HG02852 (cell line): ENCODE results near the gene STX8.
"Not testable (repeated sequence)": the region's sequence is repeated elsewhere in the genome, so short reads cannot be mapped to it uniquely, and the experiment has no call there.

ENCODE experiments used
- ATAC-seq: cut with Tn5 transposase; IDR thresholded peaks from one replicate; pipeline ENCODE4 v1.9.1; 2021; ENCODE audit warnings: mild to moderate bottlenecking, moderate library complexity; ENCODE audit not compliant: unreplicated experiment

STX8 gene

DNA sequence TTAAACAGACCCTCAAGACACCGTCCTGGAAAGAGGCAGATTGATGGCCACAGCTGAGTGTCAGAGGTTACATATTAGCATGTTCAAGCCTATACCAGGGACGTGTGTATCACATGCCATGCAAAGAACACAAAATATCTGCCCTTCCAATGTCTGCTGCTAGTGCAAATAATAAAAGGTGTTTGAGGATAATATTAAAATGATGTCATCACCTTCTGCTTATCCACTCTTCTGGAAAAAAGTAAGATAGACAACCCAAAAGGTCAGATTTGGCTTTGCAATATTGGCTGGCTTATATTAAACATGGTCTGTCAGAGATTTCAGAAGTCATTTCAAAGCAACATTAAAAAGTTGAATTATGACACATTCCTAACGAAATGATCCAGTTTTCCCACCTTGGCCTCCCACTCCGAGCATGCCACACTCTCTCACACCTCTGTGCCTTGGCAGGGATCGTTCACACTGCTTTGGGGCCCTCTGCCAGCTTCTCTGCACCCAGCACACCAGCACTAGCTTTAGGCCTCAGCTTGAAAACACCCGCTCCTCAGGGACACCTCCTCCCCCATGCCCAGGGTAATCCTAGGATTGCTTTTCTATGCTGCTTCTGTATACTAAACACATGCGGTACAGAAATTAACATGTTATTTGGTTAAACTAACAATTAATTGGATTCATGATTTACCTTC, 306.1 kb downstream of the STX8 start:
- ATAC-seq: no peak

DNA sequence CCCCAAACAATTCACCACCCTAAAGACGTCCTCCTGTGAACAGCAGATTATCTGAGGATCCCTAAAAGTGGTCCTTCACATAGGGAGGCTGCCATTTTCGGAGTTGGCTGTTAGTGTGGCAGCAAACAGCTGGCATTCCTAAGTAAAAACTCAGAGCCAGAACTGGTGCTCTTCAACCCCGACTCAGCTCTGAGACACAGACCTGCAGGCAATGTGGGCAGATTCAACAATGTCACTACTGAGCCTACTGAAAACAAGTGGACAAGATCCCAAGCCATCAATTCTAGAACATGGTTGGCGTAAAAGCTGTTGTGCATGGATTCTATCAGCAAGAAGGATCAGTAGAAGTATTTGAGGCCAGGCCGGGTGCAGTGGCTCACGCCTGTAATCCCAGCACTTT, 307.1 kb downstream of the STX8 start:
- ATAC-seq: no peak

DNA sequence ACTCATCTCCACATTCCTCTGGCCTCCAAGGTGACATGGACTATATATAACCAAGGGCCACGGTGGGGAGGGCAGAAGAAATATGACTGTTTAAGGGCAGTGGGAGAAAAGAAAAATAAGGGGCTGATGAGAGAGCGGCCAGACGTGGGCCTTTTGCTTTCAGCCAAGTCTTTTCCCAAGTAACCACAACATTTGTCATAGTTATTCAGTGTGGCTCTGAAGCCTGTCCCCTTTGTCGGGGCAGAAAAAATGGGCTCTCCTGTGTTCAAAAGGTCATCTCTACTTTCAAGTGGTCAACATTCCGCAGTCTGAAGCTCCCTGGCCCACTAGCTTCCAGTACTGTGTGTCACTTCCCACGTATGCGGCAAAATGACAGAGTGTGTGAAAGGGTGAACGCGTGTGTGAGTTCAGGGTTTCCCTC, 308.9 kb downstream of the STX8 start:
- no peak for ATAC-seq

DNA sequence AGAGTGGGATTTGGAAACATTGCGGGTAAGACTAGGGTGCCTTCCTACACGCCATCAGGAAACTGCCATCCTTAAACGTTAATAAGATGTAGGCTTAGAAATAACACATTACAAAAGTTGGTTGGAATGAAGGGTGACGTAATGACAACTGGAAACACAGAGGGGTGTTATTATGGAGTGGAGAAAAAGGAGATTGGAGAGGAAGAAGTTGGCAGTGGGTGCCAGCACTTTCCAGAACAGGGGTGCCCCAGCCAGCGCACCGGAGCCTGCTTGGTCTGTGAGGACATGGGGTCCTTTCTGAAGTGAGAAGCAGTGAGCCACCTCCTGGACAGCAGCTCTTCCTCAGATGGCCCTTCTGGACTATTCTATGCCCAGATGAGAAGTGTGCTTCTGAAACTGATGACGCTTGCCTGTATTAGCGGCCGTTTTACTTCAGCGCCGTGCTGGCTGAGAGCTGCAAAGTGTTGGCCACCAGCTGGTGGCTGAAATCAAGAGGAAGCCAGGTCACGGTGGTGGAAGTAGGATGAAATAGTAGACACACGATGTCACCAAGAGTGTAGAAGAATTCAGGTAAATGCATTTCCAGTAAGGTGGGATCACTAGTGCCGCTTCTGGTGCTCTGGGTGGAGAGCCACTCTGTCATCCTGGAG, 309.5 kb downstream of the STX8 start:
- no peak for ATAC-seq

DNA sequence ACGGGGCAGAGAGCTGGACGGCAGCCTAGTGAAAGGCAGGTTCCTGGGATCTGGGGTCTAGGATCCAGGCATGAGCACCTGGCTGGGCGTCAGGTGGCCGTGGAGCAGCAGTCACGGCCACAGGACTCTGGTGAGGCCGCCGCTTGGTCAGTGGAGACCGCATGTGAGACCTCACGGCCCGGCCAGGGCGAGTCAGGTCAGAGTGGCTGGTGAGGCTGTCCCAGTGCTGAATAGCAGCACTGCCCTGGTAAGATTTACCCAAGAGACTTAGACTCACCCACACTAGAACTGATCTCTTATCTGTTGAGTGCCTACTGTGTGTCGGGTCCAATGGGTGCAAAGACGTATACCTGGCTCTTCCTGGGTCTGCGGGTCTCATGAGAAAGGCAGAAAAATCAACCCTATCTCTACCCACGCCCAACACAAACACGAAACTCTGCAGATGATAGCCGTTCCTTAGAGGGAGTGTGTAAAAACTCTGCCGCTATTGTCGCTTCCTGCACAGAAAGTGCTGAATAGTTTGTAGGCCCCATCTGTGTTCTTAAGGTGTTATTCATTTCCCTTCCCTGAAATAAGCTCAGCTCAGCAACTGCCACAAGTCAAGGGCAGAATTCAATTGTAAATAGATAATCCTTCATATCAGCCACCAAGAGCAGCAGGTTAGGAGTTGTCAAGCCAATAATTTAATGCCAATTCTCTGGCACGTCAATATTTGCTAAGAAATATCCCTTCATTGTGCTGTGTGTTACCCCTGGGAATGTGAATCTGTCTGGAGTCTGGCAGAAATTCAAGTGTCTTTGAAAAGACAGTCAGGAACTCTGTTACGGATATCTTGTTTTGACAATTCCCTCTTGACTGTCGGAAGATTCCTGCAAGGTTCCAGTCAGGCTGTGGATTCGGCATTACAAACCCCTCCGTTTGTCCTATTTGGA, 314.3 kb downstream of the STX8 start:
- no peak for ATAC-seq

DNA sequence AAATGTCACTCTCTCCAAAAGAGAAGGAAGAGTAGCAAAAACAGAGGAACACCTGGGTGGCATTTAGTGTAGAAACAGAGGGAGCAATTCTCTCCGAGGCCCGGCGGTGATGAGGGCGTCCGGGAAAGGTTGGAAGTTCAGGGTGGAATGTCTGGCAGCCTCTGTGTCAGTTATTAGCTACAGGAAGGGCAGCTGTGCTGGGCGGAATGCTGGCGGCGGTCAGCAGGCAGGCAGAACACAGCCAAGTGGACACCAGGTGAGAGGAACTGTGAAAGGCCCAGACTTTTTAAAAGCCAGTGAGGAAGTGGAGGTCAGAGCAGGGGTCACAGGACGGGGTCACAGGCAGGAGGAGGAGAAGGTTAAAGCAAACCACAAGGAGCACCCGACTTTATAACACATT, 316.2 kb downstream of the STX8 start:
- ATAC-seq: no peak

DNA sequence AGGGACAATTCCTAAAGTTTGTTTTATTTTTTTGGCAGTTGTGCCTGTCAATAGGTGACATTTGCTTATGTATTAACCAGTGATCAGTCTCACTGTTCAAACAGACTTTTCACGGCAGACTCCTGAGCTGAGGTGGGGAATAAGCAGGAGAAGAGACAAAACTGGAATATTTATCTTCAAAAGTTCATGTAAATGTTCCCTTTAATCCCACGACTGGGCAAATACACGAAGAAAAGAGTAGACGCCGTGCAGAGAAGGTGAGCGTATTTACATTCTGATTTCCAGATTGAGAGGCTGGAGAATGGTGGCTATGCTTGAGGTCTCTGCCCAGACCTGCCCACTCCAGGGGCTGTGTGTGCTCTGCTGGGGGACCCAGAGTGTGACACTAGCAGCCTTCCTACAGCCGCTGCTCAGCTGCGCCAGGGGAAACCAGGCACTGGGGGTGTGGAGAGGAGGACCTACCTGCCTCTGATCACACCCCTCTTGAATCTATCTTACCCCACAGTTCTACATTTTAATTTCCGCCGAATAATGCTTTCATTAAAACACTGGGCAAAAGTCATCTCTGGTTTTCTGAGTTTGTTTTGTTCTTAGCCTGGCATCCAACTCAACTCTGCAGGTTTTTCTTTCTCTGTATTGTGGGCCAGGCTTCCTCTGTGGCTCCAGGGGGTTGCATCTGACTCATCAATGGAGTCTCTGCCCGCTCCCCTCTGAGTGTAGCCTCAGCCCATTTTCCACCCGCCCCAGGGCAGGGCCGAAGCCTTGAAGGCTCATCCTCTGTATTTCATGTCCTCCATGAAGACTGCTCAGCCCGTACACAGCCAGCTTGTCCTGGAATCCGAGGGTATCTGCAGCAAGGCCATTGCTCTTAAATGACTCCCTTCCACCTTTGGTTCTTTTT, 317.3 kb downstream of the STX8 start:
- ATAC-seq: no peak

DNA sequence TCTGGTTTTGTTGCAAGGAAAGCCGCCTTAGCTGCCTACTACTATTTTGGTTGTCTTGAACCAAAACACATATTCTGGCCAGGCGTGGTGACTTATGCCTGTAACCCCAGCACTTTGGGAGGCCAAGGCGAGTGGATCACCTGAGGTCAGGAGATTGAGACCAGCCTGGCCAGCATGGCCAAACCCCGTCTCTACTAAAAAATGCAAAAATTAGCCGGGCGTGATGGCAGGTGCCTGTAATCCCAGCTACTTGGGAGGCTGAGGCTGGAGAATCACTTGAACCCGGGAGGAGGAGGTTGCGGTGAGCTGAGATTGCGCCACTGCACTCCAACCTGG, 318.0 kb downstream of the STX8 start:
- ATAC-seq: not testable (repeated sequence)

DNA sequence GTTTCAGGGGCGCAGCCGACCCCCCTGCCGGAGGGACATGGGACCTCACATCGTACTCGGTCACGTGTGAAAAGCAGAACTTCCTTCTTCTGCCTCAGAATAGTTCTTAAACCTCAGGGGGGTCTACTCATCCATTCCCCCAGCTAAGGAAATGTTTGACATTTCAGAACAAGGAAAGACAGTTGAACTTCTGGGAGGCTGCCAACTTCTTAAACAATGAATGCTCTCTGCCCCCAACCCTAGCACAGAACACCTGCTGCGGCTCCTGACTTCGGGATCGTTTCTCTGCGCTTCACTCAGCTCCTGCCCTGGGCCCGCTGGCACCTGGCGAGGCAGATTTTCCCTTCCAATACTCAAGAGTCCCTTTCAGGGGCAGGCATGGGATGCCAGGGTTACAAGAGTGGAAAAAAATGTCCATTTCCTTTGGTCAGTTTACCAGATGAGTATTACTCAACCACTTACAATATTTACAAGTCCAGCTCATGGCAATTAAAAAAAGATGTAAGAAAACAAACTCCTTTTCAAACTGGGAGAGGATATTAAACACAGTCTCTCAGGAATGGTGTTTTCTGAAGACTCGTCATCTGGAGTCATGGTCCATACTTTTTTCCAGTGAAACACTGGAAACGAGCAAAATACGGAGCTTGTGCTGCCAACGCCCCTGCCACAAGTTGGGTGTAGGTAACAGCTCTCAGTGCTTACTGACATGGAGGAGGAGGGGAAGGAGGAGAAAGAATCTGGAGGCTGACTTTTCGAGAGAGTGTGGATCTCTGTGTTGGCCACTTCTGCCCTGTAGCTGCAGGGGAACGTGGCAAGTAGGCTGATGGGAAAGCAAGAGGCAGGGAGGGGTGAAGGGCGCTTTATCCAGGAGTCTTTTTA, 318.6 kb downstream of the STX8 start:
- ATAC-seq: no peak

DNA sequence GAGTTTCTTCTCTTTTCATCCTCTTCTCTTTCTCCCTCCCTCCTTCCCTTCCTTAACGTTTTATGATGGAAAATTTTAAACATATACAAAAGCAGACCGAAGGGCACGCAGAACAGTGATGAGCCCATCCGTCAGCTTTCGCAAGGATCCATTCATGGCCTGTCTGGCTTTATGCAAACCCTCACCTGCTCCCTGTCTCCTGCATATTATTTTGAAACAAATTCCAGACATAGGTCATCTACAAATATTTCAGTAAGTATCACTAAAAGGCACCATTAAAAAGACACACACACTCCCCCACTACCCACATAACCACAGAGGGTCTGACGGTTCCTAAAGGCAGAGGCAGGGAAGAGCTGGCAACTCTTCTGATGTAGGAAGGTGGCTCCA, 319.3 kb downstream of the STX8 start:
- no peak for ATAC-seq

DNA sequence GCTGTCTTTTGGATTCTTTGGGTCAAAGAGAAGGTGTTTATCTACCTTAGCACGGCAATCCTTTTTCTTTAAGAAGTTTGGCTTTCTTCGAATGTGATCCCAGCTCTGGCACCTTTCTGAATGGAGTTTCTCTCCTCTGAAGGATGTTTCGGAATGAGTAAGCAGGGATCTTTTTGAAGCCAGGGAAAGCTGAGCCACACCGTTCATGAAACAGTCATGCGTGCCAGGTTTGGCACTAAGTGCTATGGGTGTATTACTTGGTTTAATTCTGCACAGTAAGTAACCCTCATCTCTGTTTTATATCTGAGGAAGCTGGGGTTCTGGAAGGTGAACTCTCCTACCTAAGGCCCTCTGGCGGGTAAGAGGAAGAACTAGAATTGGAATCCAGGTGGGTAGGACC, 319.8 kb downstream of the STX8 start:
- no peak for ATAC-seq

DNA sequence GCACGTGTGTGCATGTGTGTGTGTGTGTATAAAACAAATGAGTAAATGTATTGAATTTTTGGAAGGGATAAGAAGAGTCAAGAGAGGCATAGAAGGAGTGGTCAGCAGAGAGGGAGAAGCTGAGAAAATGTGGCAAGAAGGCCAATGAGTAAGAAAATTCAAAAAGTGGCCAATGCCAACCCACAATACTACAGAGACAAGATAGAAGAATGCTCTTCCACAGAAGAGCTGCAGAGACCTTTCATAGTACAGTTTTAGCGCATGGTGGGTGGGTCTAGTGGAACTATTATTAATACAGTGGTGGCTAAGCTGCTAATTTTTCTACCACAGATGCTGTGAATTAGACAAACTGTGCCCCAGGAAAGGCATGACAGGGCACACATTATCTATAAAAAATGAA, 320.8 kb downstream of the STX8 start:
- ATAC-seq: no peak

DNA sequence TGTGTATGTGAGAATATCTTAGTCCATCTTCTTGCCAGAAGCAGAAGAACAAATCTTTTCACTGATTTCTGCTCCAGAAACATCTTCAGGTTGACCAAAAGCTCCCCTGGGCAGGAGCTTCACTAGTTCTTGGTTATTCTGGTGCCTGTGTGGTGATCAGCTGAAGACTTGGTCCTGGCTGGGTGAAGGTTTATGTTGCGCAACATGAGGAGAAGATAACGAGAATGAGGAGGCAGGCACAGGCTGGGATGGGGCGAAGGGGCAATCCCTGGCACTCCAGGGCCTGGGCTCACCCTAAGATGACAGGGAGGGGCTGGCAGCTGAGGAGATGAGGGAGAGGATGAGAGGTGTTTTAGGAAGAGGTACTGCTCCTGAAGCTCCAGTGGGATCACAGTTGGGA, 322.3 kb downstream of the STX8 start:
- no peak for ATAC-seq

DNA sequence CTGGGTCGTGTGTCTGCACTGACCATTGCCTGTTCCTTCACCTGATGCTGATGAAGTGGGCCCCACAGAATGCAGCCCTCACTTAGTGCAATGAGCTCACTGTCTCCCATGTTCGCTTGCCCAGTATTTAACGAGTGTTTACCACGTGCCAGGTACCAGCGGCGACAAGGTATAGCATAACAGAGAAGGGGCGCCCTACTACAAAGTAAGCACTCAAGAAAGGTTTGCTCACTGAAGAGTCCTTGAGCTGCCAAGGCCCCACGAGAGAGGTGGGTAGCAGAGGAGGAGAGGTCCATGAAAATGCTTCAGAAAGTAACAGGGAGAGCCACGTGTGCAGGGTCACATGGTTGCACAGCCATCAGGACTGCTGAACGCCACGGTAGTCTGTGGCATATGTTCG, 324.3 kb downstream of the STX8 start:
- no peak for ATAC-seq

DNA sequence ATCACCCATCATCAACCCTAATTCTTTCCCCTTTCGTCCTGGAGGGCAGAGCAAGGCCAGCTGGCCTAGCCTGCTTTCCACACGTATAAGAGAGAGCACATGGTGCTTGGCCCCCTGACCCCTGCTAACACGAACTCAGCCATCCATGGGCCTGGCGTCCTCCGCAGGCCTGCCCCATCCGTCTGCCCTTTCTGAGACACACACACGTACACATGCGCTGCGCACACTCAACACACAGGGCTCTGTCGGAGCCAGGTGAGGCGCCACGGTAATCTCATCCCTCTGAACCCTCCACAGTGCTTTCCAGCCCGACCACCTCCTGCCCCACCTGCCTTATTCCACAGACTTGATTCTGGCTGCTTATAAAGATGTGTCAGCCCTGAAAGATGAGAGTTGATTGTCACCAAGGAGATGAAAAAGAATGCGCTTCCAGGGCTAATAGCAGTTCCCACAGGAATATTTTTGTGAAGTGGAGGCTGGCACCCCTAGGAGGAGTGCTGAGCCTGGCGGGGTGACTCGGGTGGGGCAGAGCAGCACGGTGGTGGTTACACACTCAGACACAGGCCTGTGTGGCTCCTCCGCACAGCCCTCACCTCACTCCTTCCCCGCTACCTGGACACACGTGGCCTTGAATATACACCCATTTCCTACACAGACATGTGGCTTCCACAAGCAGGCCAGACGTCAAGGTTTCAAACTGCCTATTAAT, 326.2 kb downstream of the STX8 start:
- ATAC-seq: no peak

DNA sequence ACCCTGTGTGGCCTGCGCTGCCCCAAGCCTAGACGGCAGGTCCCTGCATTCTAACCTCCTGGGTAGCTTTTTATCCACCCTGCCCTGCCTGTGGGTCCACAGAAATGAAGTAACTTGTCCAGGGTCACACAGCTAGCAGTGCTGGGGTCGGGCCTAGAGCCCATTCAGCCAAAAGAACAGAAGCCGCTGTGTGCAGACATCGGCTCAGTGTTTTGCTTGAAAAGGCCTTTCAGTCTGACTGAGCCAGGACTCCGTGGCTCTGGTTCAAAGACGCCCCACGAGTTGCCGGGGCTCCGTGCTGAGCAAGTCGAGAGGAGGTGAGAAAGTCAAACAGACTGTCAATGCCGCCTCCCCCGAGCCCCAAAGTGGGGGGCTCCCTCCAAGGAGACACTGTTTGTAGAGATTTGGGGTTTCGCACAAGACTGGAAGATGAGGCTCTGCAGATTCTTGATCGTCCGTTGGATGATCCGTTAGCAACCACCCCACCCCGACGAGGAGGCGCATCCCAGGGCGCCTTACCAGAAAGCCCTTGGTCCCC, 328.1 kb downstream of the STX8 start:
- ATAC-seq: no peak

DNA sequence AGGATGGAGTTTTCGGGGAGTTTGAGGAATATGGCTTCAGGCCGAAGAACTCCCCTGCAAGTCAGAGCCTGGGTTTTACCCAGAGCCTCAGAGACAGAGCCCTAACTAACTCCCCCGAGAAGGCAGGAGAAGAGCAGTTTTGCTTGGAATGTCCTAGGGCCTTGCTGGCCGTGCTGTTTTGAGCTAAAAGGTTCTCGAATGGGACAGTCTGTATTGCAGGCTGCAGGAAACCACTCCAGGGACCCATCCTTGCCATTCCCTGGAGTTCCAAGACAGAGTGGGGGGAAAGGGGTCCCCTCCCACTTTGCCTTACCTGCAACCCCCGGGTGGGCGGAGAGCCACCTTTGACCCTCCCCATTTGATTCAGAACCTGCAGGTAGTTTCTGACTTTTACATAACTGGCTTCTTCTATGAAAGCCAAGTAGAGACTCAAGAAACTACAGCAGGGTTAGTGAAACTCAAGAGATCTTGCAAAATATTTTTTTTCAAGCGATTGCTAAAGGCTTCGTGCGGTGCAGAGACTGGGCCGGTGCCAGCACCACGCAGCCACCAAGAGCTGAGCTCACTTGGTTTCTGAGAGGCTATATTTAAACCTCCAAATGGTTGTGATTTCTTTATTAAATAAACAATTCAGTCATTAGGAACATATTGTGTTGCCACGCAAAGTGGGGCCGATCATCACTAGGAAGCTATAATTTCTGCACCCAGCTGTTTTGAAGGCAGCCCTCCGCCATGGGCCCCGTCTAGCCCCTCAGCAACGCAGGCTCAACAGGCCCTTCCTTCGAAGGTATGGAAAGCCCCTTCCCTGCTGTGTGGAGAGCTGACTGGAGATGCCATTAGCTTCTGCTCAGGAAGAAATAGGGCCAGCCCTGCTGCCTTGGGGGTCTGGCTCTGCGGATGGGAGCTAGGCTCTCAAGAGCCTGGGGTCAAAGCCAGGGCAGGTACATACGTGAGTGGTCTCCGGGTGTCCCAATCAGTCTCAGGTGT, 331.3 kb downstream of the STX8 start:
- ATAC-seq: no peak

DNA sequence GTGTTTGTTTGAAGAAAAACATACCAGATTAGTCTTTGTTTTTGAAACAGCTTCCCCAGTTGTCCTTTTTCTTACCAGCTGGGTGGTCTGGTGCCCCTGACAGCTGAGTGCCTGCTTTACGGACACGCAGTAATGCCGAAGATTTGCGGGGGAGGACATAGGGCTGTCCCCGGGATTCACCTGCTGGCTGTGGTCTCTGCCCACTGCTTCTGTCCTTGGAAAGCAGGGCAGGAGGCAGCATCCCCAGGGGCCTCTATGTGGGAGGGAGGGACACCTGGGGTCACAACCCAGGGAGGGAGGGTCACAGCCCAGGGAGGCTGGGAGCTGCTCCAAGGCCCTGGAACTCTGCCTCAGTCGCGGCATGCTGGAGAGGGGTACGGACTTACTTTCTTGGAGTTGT, 332.6 kb downstream of the STX8 start:
- no peak for ATAC-seq
